A172 (cell line): ENCODE results near the gene LDHAL6B. TPM values are rescaled to one million over a fixed set of nuclear protein-coding genes. Genes with fewer than 3 reads are reported as not detected.

Experiments
- DNase-seq: peaks from one replicate; pipeline ENCODE4 v3.0.0-alpha.2; 2015; ENCODE audit warnings: low spot score
- total RNA-seq: library from RNA; depleted of rRNA; stranded (reverse); fragments of >200 nt; shearing (Covaris generic); gene quantifications from 2 replicates; pipeline ENCODE4 v1.2.3, GENCODE V29; 2014

LDHAL6B gene
- total RNA-seq, 1 experiment from 2014 or later, result not detected

GRCh38 chr15:59218710-59219109 lies 12.1 kb downstream of the LDHAL6B start:
- no peak for DNase-seq

- peak; percentile 89 for DNase-seq
Observed at GRCh38 chr15:59221511-59222505, 15.2 kb downstream of the LDHAL6B start.

GRCh38 chr15:59222906-59223550 lies 16.4 kb downstream of the LDHAL6B start:
- DNase-seq, result no peak

GRCh38 chr15:59223736-59224135 lies 17.1 kb downstream of the LDHAL6B start:
- no peak for DNase-seq

- no peak for DNase-seq
Observed at GRCh38 chr15:59224474-59224873, 17.8 kb downstream of the LDHAL6B start.

- no peak for DNase-seq
Observed at GRCh38 chr15:59227021-59227420, 20.4 kb downstream of the LDHAL6B start.

GRCh38 chr15:59229015-59229414 lies 22.4 kb downstream of the LDHAL6B start:
- DNase-seq, result no peak

- DNase-seq, result no peak
Observed at GRCh38 chr15:59229453-59229852, 22.8 kb downstream of the LDHAL6B start.

GRCh38 chr15:59230531-59231055 lies 23.9 kb downstream of the LDHAL6B start:
- no peak for DNase-seq

- DNase-seq, result peak; percentile 70
Observed at GRCh38 chr15:59232476-59232875, 25.8 kb downstream of the LDHAL6B start.

- no peak for DNase-seq
Observed at GRCh38 chr15:59236394-59236793, 29.8 kb downstream of the LDHAL6B start.

- no peak for DNase-seq
Observed at GRCh38 chr15:59237119-59237855, 30.6 kb downstream of the LDHAL6B start.

GRCh38 chr15:59237924-59238331 lies 31.3 kb downstream of the LDHAL6B start:
- no peak for DNase-seq

GRCh38 chr15:59240036-59240435 lies 33.4 kb downstream of the LDHAL6B start:
- DNase-seq, result no peak

GRCh38 chr15:59242649-59243048 lies 36.0 kb downstream of the LDHAL6B start:
- DNase-seq, result no peak

- DNase-seq, result no peak
Observed at GRCh38 chr15:59243622-59244021, 37.0 kb downstream of the LDHAL6B start.

GRCh38 chr15:59244337-59244736 lies 37.7 kb downstream of the LDHAL6B start:
- no peak for DNase-seq

GRCh38 chr15:59245559-59245958 lies 38.9 kb downstream of the LDHAL6B start:
- DNase-seq, result peak; percentile 19

GRCh38 chr15:59247364-59247763 lies 40.7 kb downstream of the LDHAL6B start:
- peak; percentile 67 for DNase-seq

GRCh38 chr15:59249816-59250215 lies 43.2 kb downstream of the LDHAL6B start:
- DNase-seq, result no peak

- DNase-seq, result no peak
Observed at GRCh38 chr15:59250249-59250648, 43.6 kb downstream of the LDHAL6B start.
